HEK293T (cell line): Measurements from ENCODE around the gene POLR3A.

Experiments used
- FOXA1 ChIP-seq: fragments of 450-650 bp; IDR thresholded peaks from 2 replicates; pipeline ENCODE4 v1.6.1; 2016; ENCODE audit warnings: mild to moderate bottlenecking
- FOXK2 ChIP-seq: fragments of 450-650 bp; IDR thresholded peaks from 2 replicates; pipeline ENCODE4 v1.6.1; 2016; ENCODE audit warnings: mild to moderate bottlenecking
- FOXM1 ChIP-seq: fragments of 450-650 bp; IDR thresholded peaks from 2 replicates; pipeline ENCODE4 v1.6.1; 2017; ENCODE audit warnings: mild to moderate bottlenecking, borderline replicate concordance
- SP1 ChIP-seq: fragments of 450-650 bp; IDR thresholded peaks from 2 replicates; pipeline ENCODE4 v1.6.1; 2017
- SUZ12 ChIP-seq: fragments of 450-650 bp; IDR thresholded peaks from 2 replicates; pipeline ENCODE4 v1.6.1; 2016; ENCODE audit warnings: mild to moderate bottlenecking
- TF ChIP-seq, protein P1 (sequence below): fragments of 450-650 bp; IDR thresholded peaks from 2 replicates; pipeline ENCODE4 v1.6.1; 2016

DNA sequence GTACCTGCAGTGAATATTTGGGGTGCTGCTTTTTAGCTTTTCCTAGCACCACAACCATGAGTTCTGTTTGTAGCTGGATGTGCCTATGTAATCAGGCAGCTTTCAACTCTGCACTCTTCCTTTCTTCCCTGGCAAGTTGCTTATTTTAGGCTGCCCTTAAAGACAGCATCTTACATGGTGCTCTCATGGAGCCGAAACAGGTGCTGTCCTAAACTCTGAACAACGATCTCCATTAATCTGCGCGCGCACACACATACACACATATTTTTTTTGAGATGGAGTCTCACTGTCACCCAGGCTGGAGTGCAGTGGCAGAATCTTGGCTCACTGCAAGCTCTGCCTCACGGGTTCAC, 13.4 kb upstream of the POLR3A start:
- TF ChIP-seq, protein P1, sequence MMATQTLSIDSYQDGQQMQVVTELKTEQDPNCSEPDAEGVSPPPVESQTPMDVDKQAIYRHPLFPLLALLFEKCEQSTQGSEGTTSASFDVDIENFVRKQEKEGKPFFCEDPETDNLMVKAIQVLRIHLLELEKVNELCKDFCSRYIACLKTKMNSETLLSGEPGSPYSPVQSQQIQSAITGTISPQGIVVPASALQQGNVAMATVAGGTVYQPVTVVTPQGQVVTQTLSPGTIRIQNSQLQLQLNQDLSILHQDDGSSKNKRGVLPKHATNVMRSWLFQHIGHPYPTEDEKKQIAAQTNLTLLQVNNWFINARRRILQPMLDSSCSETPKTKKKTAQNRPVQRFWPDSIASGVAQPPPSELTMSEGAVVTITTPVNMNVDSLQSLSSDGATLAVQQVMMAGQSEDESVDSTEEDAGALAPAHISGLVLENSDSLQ: no peak
- TF ChIP-seq SUZ12 (no peak), FOXM1 (no peak), FOXK2 (no peak), FOXA1 (no peak), SP1 (no peak)
